ENCODE data around the gene MYRIP.

- TF ChIP-seq, protein P1, sequence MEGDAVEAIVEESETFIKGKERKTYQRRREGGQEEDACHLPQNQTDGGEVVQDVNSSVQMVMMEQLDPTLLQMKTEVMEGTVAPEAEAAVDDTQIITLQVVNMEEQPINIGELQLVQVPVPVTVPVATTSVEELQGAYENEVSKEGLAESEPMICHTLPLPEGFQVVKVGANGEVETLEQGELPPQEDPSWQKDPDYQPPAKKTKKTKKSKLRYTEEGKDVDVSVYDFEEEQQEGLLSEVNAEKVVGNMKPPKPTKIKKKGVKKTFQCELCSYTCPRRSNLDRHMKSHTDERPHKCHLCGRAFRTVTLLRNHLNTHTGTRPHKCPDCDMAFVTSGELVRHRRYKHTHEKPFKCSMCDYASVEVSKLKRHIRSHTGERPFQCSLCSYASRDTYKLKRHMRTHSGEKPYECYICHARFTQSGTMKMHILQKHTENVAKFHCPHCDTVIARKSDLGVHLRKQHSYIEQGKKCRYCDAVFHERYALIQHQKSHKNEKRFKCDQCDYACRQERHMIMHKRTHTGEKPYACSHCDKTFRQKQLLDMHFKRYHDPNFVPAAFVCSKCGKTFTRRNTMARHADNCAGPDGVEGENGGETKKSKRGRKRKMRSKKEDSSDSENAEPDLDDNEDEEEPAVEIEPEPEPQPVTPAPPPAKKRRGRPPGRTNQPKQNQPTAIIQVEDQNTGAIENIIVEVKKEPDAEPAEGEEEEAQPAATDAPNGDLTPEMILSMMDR (IDR thresholded peaks at IDR 0.05; ENCODE audit: low read depth, low read length), result no peak
- no peak for TF ChIP-seq EZH2phosphoT487 (IDR thresholded peaks at IDR 0.05; ENCODE audit: low read depth)
Observed at GRCh38 chr3:39937874-39938273, 128.5 kb downstream of the MYRIP start.

All from OCI-LY3 (cell line).